ENCODE data around the gene MANEAL. TPM values are rescaled to one million over a fixed set of nuclear protein-coding genes. Genes with fewer than 3 reads are reported as not detected.

MANEAL gene
- total RNA-seq, 3 donors from 2014 or later (not counting 1 experiment from before 2014, with no cell fraction given) = 1.6 to 3.8 (median 2.4) TPM

DNA sequence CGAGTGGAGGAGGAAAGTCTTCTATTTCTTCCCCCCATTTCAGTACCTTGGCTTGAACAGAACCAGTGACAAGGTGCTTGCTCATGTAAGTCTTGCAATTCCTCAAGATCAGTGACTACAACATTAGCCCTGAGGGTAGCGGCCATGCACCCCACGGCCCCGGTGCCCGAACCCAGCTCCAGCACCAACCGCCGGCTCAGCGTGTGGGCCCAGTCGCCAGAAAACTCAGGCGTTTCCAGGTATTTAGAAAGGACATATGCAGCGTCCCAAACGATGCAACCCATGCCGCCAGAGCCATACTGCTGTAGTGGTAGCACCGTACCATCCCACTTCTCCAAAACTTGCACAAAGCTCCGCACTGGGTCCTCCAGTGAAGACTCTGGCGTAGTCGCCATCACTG, 11.2 kb upstream of the MANEAL start:
- H3K36me3 ChIP-seq (ENCODE audit: control insufficient read depth, insufficient read depth, low read length) = no peaks in the 10 kb centered on the region
- Mint-ChIP-seq H3K4me1 (no peaks in the 10 kb centered on the region), H3K27me3 (ENCODE audit: low read depth in 2 of 2) (peaks cover 9 to 22% of the 10 kb centered on the region in 2 donors), H3K9me3 (no peaks in the 10 kb centered on the region), H3K27ac (no peak overlapping the region), H3K4me3 (no peak overlapping the region), H3K36me3 (no peaks in the 10 kb centered on the region)
- H3K27me3 ChIP-seq (ENCODE audit: control insufficient read depth, insufficient read depth, low read length) = no peaks in the 10 kb centered on the region
- TF ChIP-seq, protein P1, sequence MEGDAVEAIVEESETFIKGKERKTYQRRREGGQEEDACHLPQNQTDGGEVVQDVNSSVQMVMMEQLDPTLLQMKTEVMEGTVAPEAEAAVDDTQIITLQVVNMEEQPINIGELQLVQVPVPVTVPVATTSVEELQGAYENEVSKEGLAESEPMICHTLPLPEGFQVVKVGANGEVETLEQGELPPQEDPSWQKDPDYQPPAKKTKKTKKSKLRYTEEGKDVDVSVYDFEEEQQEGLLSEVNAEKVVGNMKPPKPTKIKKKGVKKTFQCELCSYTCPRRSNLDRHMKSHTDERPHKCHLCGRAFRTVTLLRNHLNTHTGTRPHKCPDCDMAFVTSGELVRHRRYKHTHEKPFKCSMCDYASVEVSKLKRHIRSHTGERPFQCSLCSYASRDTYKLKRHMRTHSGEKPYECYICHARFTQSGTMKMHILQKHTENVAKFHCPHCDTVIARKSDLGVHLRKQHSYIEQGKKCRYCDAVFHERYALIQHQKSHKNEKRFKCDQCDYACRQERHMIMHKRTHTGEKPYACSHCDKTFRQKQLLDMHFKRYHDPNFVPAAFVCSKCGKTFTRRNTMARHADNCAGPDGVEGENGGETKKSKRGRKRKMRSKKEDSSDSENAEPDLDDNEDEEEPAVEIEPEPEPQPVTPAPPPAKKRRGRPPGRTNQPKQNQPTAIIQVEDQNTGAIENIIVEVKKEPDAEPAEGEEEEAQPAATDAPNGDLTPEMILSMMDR (IDR thresholded peaks at IDR 0.05) = no peak
- H3K4me1 ChIP-seq (ENCODE audit: control insufficient read depth, insufficient read depth, low read length) = no peaks in the 10 kb centered on the region
- no peak for ATAC-seq
- no peak for DNase-seq
- intact Hi-C loops (cut with micrococcal nuclease) = no loop called here
- no peak overlapping the region for H3K27ac ChIP-seq (ENCODE audit: low read length)
- 80% methylated on average over 14 of the region's 17 CpGs for WGBS (ENCODE audit: insufficient coverage)
- no peaks in the 10 kb centered on the region for H3K9me3 ChIP-seq (ENCODE audit: control insufficient read depth, insufficient read depth, low read length)
- no peak overlapping the region for H3K4me3 ChIP-seq (ENCODE audit: low read length)

DNA sequence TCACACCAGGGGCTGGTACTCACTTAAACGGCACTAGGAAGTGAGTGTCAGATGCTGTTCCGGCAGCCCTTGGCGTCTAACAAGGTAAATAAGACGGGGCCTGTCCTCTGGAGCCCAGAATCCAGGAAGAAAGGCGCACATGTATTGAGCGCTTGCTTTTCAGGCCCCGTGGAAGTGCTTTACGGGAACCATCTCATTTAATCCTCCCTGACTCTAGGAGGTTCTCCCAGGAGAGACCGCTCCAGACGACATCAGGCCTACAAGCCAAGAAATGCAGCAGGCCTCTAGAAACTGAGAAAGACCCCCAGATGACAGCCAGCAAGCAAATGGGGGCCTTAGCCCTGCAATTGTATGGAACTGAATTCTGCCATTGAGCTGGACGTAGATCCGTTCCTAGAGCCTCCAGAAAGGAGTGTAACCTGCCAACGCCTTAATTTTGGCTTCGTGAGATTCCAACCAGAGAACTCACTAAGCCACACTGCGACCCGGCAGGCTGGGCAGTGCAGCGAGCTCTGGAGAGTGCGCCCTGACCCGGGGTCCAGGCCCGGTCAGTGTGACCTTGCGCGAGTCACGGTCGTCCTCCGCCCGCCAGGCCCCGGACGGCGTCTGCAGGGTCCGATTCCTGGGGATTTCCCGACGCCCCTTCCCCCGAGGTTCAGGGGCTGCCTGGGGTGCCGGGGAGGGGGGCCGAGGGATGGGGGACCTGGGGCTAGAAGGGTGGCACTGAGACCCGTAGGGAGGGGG, 532 bp upstream of the MANEAL start:
- TF ChIP-seq, protein P1 (IDR thresholded peaks at IDR 0.05) = no peak
- Mint-ChIP-seq H3K9me3 (no peaks in the 10 kb centered on the region), H3K4me1 (peaks cover 11 to 18% of the 10 kb centered on the region in 2 donors), H3K27me3 (ENCODE audit: low read depth in 2 of 2) (peaks cover 35 to 36% of the 10 kb centered on the region in 2 donors), H3K36me3 (no peaks in the 10 kb centered on the region), H3K4me3 (peak overlapping the region; percentile 58), H3K27ac (no peak overlapping the region)
- WGBS (ENCODE audit: insufficient coverage) = 41% methylated on average over 36 of the region's 36 CpGs
- DNase-seq (no peak), ATAC-seq (no peak)
- Histone ChIP-seq H3K9me3 (ENCODE audit: control insufficient read depth, insufficient read depth, low read length) (no peaks in the 10 kb centered on the region), H3K36me3 (ENCODE audit: control insufficient read depth, insufficient read depth, low read length) (no peaks in the 10 kb centered on the region), H3K27me3 (ENCODE audit: control insufficient read depth, insufficient read depth, low read length) (peaks cover 10% of the 10 kb centered on the region), H3K27ac (ENCODE audit: low read length) (no peak overlapping the region), H3K4me1 (ENCODE audit: control insufficient read depth, insufficient read depth, low read length) (peaks cover 18% of the 10 kb centered on the region), H3K4me3 (ENCODE audit: low read length) (no peak overlapping the region)
- intact Hi-C loops (cut with micrococcal nuclease) = no loop called here

DNA sequence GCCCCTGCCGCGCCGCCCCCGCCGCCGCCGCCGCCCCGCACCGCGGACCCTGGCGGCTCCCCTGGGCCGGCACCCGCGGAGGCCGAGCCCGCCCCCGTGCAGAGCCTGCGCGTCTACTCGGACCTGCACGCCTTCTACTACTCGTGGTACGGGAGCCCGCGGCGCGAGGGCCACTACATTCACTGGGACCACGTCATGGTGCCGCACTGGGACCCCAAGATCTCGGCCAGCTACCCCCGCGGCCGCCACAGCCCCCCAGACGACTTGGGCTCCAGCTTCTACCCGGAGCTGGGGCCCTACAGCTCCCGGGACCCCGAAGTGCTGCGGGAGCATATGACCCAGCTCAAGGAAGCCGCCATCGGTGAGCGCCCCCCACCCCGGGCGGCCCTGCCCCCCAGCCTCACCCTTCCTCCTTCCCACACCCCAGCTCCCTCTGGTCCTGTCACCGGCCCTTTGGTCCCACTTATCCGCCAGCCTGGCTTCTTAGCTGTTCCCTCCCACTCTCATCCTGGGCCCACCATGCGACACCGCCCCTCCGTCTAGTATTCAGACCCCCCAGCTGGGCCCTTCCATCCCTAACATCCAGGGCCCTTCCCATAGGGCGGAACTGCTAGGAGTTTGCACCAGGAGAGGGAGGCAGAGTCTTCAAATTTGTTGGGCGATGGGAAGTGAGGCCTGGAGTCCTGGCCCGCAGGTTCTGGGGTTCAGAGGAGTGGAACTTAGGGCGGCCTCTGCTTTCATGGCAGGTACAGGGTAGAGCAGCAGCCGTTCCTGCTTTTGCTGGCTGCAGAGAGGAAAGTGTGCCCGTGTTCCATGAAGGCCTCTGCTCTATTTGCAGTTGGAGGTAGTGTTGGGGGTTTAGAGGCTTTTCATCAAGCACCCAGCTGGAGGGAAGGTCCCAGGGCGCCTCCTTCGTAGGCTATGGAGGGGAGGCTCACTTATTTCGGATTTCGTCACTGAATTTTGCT, 1.0 kb downstream of the MANEAL start:
- Mint-ChIP-seq H3K36me3 (no peaks in the 10 kb centered on the region), H3K4me1 (peaks cover 11 to 18% of the 10 kb centered on the region in 2 donors), H3K27ac (no peak overlapping the region), H3K4me3 (peak overlapping the region; percentile 87), H3K9me3 (no peaks in the 10 kb centered on the region), H3K27me3 (ENCODE audit: low read depth in 2 of 2) (peaks cover 33 to 35% of the 10 kb centered on the region in 2 donors)
- DNase-seq (no peak), ATAC-seq (peak in 2 of 3 donors; percentile 18 to 39)
- intact Hi-C loops (cut with micrococcal nuclease) = no loop called here
- Histone ChIP-seq H3K4me3 (ENCODE audit: low read length) (peak overlapping the region; percentile 35), H3K27ac (ENCODE audit: low read length) (no peak overlapping the region), H3K27me3 (ENCODE audit: control insufficient read depth, insufficient read depth, low read length) (peaks cover 10% of the 10 kb centered on the region), H3K36me3 (ENCODE audit: control insufficient read depth, insufficient read depth, low read length) (peaks cover 4% of the 10 kb centered on the region), H3K4me1 (ENCODE audit: control insufficient read depth, insufficient read depth, low read length) (peaks cover 18% of the 10 kb centered on the region), H3K9me3 (ENCODE audit: control insufficient read depth, insufficient read depth, low read length) (no peaks in the 10 kb centered on the region)
- TF ChIP-seq, protein P1 (IDR thresholded peaks at IDR 0.05) = no peak
- 11% methylated on average over 59 of the region's 59 CpGs for WGBS (ENCODE audit: insufficient coverage)

Measured in natural killer cell (primary cell).